Heart left ventricle (tissue), 16 donors: ENCODE results near the gene ALG1. TPM values are rescaled to one million over a fixed set of nuclear protein-coding genes. Genes with fewer than 3 reads are reported as not detected.
A peak's percentile ranks its signal among the peaks of the same experiment; 100 is the strongest.

Experiments used
- ATAC-seq, 4 donors: fragments of 200-7000 bp; cut with Tn5 transposase; one replicate each; pipeline ENCODE4 v1.9.1; 2020 to 2022; ENCODE audit warnings: moderate library complexity in 4 of 4, mild to moderate bottlenecking in 3 of 4, moderate number of reproducible peaks in 1 of 4
- DNase-seq, 5 donors: peaks; one replicate each; pipeline ENCODE4 v3.0.0-alpha.2; 2020
- H3K27ac ChIP-seq, 12 donors: fragments of 200-600 bp; sonication (generic) in 4 of 12; one replicate each; pipeline versions ENCODE4 v1.5.0 to v1.8.0; 2016 to 2022; ENCODE audit warnings: mild to moderate bottlenecking in 2 of 12
- H3K27me3 ChIP-seq, 9 donors: fragments of 200-600 bp; sonication (generic) in 2 of 9; one replicate each; pipeline versions ENCODE4 v1.5.1 to v1.8.0; 2016 to 2022; ENCODE audit warnings: mild to moderate bottlenecking in 3 of 9
- H3K36me3 ChIP-seq, 9 donors: fragments of 200-600 bp; sonication (generic) in 2 of 9; one replicate each; pipeline versions ENCODE4 v1.5.0 to v1.8.0; 2018 to 2022; ENCODE audit warnings: mild to moderate bottlenecking in 2 of 9
- H3K4me1 ChIP-seq, 12 donors: fragments of 200-600 bp; sonication (generic) in 4 of 12; one replicate each; pipeline versions ENCODE4 v1.5.0 to v1.8.0; 2016 to 2022; ENCODE audit warnings: mild to moderate bottlenecking in 3 of 12
- H3K4me3 ChIP-seq, 12 donors: fragments of 200-600 bp; sonication (generic) in 4 of 12; one replicate each; pipeline versions ENCODE4 v1.5.0 to v1.8.0; 2017 to 2022; ENCODE audit warnings: mild to moderate bottlenecking in 9 of 12, moderate library complexity in 4 of 12
- H3K9me3 ChIP-seq, 12 donors: fragments of 200-600 bp; sonication (generic) in 4 of 12; one replicate each; pipeline versions ENCODE4 v1.5.0 to v1.8.0; 2016 to 2022; ENCODE audit warnings: mild to moderate bottlenecking in 1 of 12
- CTCF ChIP-seq, 12 donors: fragments of 200-600 bp; sonication (generic) in 4 of 12; IDR thresholded peaks; one replicate each; pipeline versions ENCODE4 v1.5.0 to v1.8.0; 2018 to 2022; ENCODE audit warnings: antibody characterized with exemption in 12 of 12, mild to moderate bottlenecking in 5 of 12
- POLR2A ChIP-seq, 2 donors: fragments of 450-650 bp; IDR thresholded peaks; one replicate each; pipeline ENCODE4 v1.6.1; 2017; ENCODE audit warnings: antibody characterized with exemption in 2 of 2, mild to moderate bottlenecking in 2 of 2, moderate library complexity in 2 of 2
- WGBS, 4 donors: extraction: QIAGEN DNeasy Blood & Tissue Kit in 2 of 4; methylation state at CpG; one replicate each; pipeline versions ENCODE4 v1.1.5 to v1.1.7; 2013 to 2018; 5-methylcytosine and 5-hydroxymethylcytosine counted together
- intact Hi-C, 10 donors: fragments of 100-400 bp; cut with DNase I; formaldehyde crosslinking; loops; one replicate each; pipeline versions ENCODE4 v1.11.1 to v1.14.2; 2022
- long read RNA-seq, 3 donors: library from polyadenylated mRNA; unstranded; transcript quantifications; one replicate each; pipeline ENCODE4 v2.0.0, GENCODE V29; 2020 to 2021
- polyA plus RNA-seq, 2 donors: library from polyadenylated mRNA; stranded (reverse); fragments of 200-250 nt; gene quantifications; one replicate each; pipeline ENCODE4 v1.2.3, GENCODE V29; 2013
- total RNA-seq, 9 donors: library from RNA; depleted of rRNA in 2 of 9; stranded (reverse); fragments of >200 nt in 2 of 9; fragmentation: NEBNext Ultra II Directional in 3 of 9; extraction: Animal tissue kit (Norgen Biotek cat#: 25700) in 3 of 9; gene quantifications; one replicate each; pipeline versions ENCODE4 v1.1.0 to v1.2.4, GENCODE V29; 2016 to 2023
- donor health status: ischemic (EF 13 %, LVEDD 7.1; RV severe dilation, severe dysfunction).
- donor health status: healthy with polysubstance abuse.
- donor health status: DM: no; HTN: yes; CAD: no.
- donor health status: DM: no; HTN: no; CAD: no.
- donor health status: ischemic (EF 25% LVEDD 6.9; RV normal size, moderate dysfunction).
- donor health status: ischemic (EF 25% LVEDD 5.7; RV mildly dilated, moderate dysfunction).
- donor health status: healthy.
- donor health status: DM: yes; HTN: yes; CAD: no.
- donor health status: ischemic (EF 35%, LVEDD 5.7; RV mildly dilated, moderate dysfunction).
- donor health status: nonischemic (EF 11% LVEDD 7.7; RV severe dilation, severe dysfunction).
- donor health status: DM: yes; HTN: yes; CAD: no.
- donor health status: PGD.
- donor health status: ischemic (EF 29% LVEDD 5.4; RV normal size, mild dysfunction).
- donor health status: nonischemic (EF 23%, LVEDD 6.1; RV moderate dilation, normal function).

The ALG1 gene
- total RNA-seq = 10 to 100 TPM in 3 of 9 donors, 1 to 10 TPM in 6; 6.5 to 17.1 (median 9.7) TPM
- 10 to 100 TPM in 1 of 2 donors, 1 to 10 TPM in 1; 6.0 to 15.3 TPM for polyA plus RNA-seq
- long read RNA-seq, donor 1, transcript ALG1-201 (13 exons, 2,132 nt) = major isoform, 9 of 14 reads
- long read RNA-seq, donor 1, partial matches to known transcripts = 1 of 14 reads
- long read RNA-seq, donor 1, other reads (novel, unspliced or antisense) = 4 of 14 reads
- long read RNA-seq, donor 2, transcript ALG1-201 (13 exons, 2,132 nt) = major isoform, 77 of 86 reads
- long read RNA-seq, donor 2, partial matches to known transcripts = 2 of 86 reads
- long read RNA-seq, donor 2, other reads (novel, unspliced or antisense) = 7 of 86 reads
- long read RNA-seq, donor 3, transcript ALG1-201 (13 exons, 2,132 nt) = major isoform, 18 of 24 reads
- long read RNA-seq, donor 3, partial matches to known transcripts = 4 of 24 reads
- long read RNA-seq, donor 3, other reads (novel, unspliced or antisense) = 2 of 24 reads

GRCh38 chr16:5071681-5072333 is at the start of gene ALG1:
Gene ALG1 (plus strand): TSS chr16:5071843. CDS start chr16:5071850, 7 bp downstream.
- ATAC-seq (peak; percentile 83 to 95 (median 94)), DNase-seq (peak; percentile 89 to 95 (median 92))
- intact Hi-C loops = no loop called here
- no peaks in the 10 kb centered on the region for H3K9me3 ChIP-seq
- H3K27me3 ChIP-seq = no peaks in the 10 kb centered on the region
- WGBS, 4 donors = 0% methylated on average over 26 to 53 of the region's 53 CpGs
- peak within 1 kb of the TSS; percentile 44 to 90 (median 76) for H3K4me3 ChIP-seq
- H3K4me1 ChIP-seq = peaks cover 0 to 19% (median 6%) of the 10 kb centered on the region in 12 donors
- peaks cover 0 to 37% (median 25%) of the 10 kb centered on the region in 9 donors for H3K36me3 ChIP-seq
- H3K27ac ChIP-seq = peak within 1 kb of the TSS; percentile 7 to 90 (median 79)
- peak in 1 of 12 donors; percentile 3 for TF ChIP-seq CTCF (IDR thresholded peaks at IDR 0.05)
- TF ChIP-seq POLR2A (IDR thresholded peaks at IDR 0.05) = peak in 1 of 2 donors; percentile 73

- H3K27me3 ChIP-seq = no peaks in the 10 kb centered on the region
- H3K36me3 ChIP-seq = peaks cover 0 to 11% (median 1%) of the 10 kb centered on the region in 9 donors
- ATAC-seq (no peak), DNase-seq (no peak)
- TF ChIP-seq CTCF (IDR thresholded peaks at IDR 0.05) (no peak), POLR2A (IDR thresholded peaks at IDR 0.05) (no peak)
- no peak overlapping the region for H3K27ac ChIP-seq
- WGBS, 4 donors = 81 to 88% (median 86%) methylated on average over 6 of the region's 6 CpGs
- no peaks in the 10 kb centered on the region for H3K9me3 ChIP-seq
- intact Hi-C loops = loop anchor here in 3 of 10 donors (10.0 kb wide), 3 partner anchors 58 to 158 kb away; partner anchors contain the start of gene SEC14L5 (in 1 of the 3)
- H3K4me1 ChIP-seq = peaks cover 0 to 9% (median 0%) of the 10 kb centered on the region in 12 donors
- no peak overlapping the region for H3K4me3 ChIP-seq
Observed at GRCh38 chr16:5022521-5022920, 49.1 kb upstream of the ALG1 start.

- DNase-seq (no peak), ATAC-seq (peak in 2 of 4 donors; percentile 51 to 61)
- Histone ChIP-seq H3K27ac (no peak overlapping the region), H3K36me3 (peaks cover 0 to 24% (median 8%) of the 10 kb centered on the region in 9 donors), H3K4me1 (peaks cover 0 to 9% (median 0%) of the 10 kb centered on the region in 12 donors), H3K9me3 (no peaks in the 10 kb centered on the region), H3K4me3 (no peak overlapping the region), H3K27me3 (no peaks in the 10 kb centered on the region)
- WGBS, 4 donors = 38 to 46% (median 44%) methylated on average over 4 of the region's 4 CpGs
- intact Hi-C loops = loop anchor here in 3 of 10 donors (5.0 to 10.0 kb wide), 4 partner anchors 60 to 160 kb away; partner anchors contain the start of gene SEC14L5 (in 2 of the 3)
- TF ChIP-seq CTCF (IDR thresholded peaks at IDR 0.05) (peak in 5 of 12 donors; percentile 8 to 16 (median 14)), POLR2A (IDR thresholded peaks at IDR 0.05) (no peak)
Observed at GRCh38 chr16:5024632-5025031, 47.0 kb upstream of the ALG1 start.
